Hematopoietic multipotent progenitor cell (in vitro differentiated cells): ENCODE measurements around the gene SLC3A2. TPM values are rescaled to one million over a fixed set of nuclear protein-coding genes. Genes with fewer than 3 reads are reported as not detected.
"Not testable (repeated sequence)": the region's sequence is repeated elsewhere in the genome, so short reads cannot be mapped to it uniquely, and the experiment has no call there.

Source experiments
- DNase-seq, 3 donors: peaks; one replicate each; pipeline ENCODE4 v3.0.0-alpha.2; 2011 to 2015; ENCODE audit warnings: low read depth in 2 of 3, low spot score in 2 of 3
- small RNA-seq: library from RNA; depleted of rRNA; stranded (forward); fragments of <200 nt; gene quantifications from one replicate; pipeline ENCODE3, GENCODE V24; 2012
- total RNA-seq: library from RNA; depleted of rRNA; stranded (reverse); fragments of >200 nt; gene quantifications from one replicate; pipeline ENCODE4 v1.2.3, GENCODE V29; 2012

The SLC3A2 gene
- total RNA-seq, 1 donor: 116 TPM

GRCh38 chr11:62925745-62926679 is 45.3 kb downstream of the SLC3A2 start:
- no peak for DNase-seq

- no peak for DNase-seq
Observed at GRCh38 chr11:62926680-62927455, 46.2 kb downstream of the SLC3A2 start.

GRCh38 chr11:62928011-62928410 is 47.3 kb downstream of the SLC3A2 start:
- DNase-seq: no peak

- no peak for DNase-seq
Observed at GRCh38 chr11:62930157-62930556, 49.5 kb downstream of the SLC3A2 start.

GRCh38 chr11:62930666-62931065 is 50.0 kb downstream of the SLC3A2 start:
- DNase-seq: no peak

- DNase-seq: no peak
Observed at GRCh38 chr11:62931499-62932278, 51.0 kb downstream of the SLC3A2 start.

- DNase-seq: no peak
Observed at GRCh38 chr11:62933285-62933684, 52.6 kb downstream of the SLC3A2 start.

GRCh38 chr11:62933750-62934495 is 53.2 kb downstream of the SLC3A2 start:
- no peak for DNase-seq

GRCh38 chr11:62934496-62934785 is 53.7 kb downstream of the SLC3A2 start:
- no peak for DNase-seq

GRCh38 chr11:62937528-62937927 is 56.8 kb downstream of the SLC3A2 start:
- DNase-seq: not testable (repeated sequence)

Small RNA genes within 50 kb of the gene (small RNA-seq; reads per million reads assigned to genes)
- not detected for gene RF00099
- not detected for gene RN7SL259P
- gene SNORD22: not detected
- gene SNORD26: not detected
- gene SNORD27: not detected
- gene SNORD28: not detected
- 105 reads per million, percentile 97 among the genes with 10 or more reads in this experiment for gene SNORD30

Other genes with a start within 250 kb of the SLC3A2 start
- gene GANAB, start 234.3 kb upstream of the SLC3A2 start, total RNA-seq: 215 TPM
- 33.7 TPM for gene INTS5, start 227.6 kb upstream of the SLC3A2 start, total RNA-seq
- gene C11orf98, start 215.7 kb upstream of the SLC3A2 start, total RNA-seq: 15.3 TPM
- gene CSKMT, start 215.6 kb upstream of the SLC3A2 start, total RNA-seq: 51.7 TPM
- 7.3 TPM for gene UQCC3, start 209.2 kb upstream of the SLC3A2 start, total RNA-seq
- gene LBHD1, start 208.6 kb upstream of the SLC3A2 start, total RNA-seq: 6.5 TPM
- gene UBXN1, start 201.8 kb upstream of the SLC3A2 start, total RNA-seq: 141 TPM
- 0.27 TPM for gene LRRN4CL, start 191.4 kb upstream of the SLC3A2 start, total RNA-seq
- 66.5 TPM for gene BSCL2, start 173.5 kb upstream of the SLC3A2 start, total RNA-seq
- not detected for gene GNG3, start 173.2 kb upstream of the SLC3A2 start, total RNA-seq
- gene HNRNPUL2, start 153.4 kb upstream of the SLC3A2 start, total RNA-seq: 7.5 TPM
- gene TTC9C, start 152.4 kb upstream of the SLC3A2 start, total RNA-seq: 30.4 TPM
- gene ZBTB3, start 126.7 kb upstream of the SLC3A2 start, total RNA-seq: 17.5 TPM
- 81.3 TPM for gene POLR2G, start 119.3 kb upstream of the SLC3A2 start, total RNA-seq
- gene TAF6L, start 109.5 kb upstream of the SLC3A2 start, total RNA-seq: 25.0 TPM
- gene TMEM179B, start 93.5 kb upstream of the SLC3A2 start, total RNA-seq: 49.3 TPM
- gene TMEM223, start 88.9 kb upstream of the SLC3A2 start, total RNA-seq: 31.2 TPM
- gene NXF1, start 75.5 kb upstream of the SLC3A2 start, total RNA-seq: 62.2 TPM
- 56.3 TPM for gene STX5, start 48.8 kb upstream of the SLC3A2 start, total RNA-seq
- not detected for gene TEX54, start 48.1 kb upstream of the SLC3A2 start, total RNA-seq
- 74.3 TPM for gene WDR74, start 41.3 kb upstream of the SLC3A2 start, total RNA-seq
- under 0.01 TPM for gene CHRM1, start 40.5 kb downstream of the SLC3A2 start, total RNA-seq
- not detected for gene SLC22A6, start 104.1 kb downstream of the SLC3A2 start, total RNA-seq
- gene SLC22A8, start 134.9 kb downstream of the SLC3A2 start, total RNA-seq: not detected